Mononuclear cell (primary cell): ENCODE measurements around the gene ADAMTS3. TPM values are rescaled to one million over a fixed set of nuclear protein-coding genes. Genes with fewer than 3 reads are reported as not detected.

Experiments used
- H3K27me3 ChIP-seq: 2 replicates; pipeline ENCODE4 v1.6.0; 2011; ENCODE audit warnings: low read length, control low read depth; ENCODE audit not compliant: insufficient read depth
- H3K4me1 ChIP-seq: 2 replicates; pipeline ENCODE4 v1.5.1; 2011; ENCODE audit warnings: mild to moderate bottlenecking, low read length, control low read depth; ENCODE audit not compliant: insufficient read depth
- H3K4me3 ChIP-seq: 2 replicates; pipeline ENCODE4 v1.5.1; 2011; ENCODE audit warnings: mild to moderate bottlenecking, low read length, moderate library complexity
- H3K9me3 ChIP-seq: 2 replicates; pipeline ENCODE4 v1.5.1; 2011; ENCODE audit warnings: low read depth, mild to moderate bottlenecking, control low read depth, low read length
- total RNA-seq: library from RNA; depleted of rRNA; stranded (reverse); fragments of >200 nt; gene quantifications from one replicate; pipeline ENCODE4 v1.2.3, GENCODE V29; 2012

Gene ADAMTS3
- total RNA-seq, 1 donor: not detected

DNA sequence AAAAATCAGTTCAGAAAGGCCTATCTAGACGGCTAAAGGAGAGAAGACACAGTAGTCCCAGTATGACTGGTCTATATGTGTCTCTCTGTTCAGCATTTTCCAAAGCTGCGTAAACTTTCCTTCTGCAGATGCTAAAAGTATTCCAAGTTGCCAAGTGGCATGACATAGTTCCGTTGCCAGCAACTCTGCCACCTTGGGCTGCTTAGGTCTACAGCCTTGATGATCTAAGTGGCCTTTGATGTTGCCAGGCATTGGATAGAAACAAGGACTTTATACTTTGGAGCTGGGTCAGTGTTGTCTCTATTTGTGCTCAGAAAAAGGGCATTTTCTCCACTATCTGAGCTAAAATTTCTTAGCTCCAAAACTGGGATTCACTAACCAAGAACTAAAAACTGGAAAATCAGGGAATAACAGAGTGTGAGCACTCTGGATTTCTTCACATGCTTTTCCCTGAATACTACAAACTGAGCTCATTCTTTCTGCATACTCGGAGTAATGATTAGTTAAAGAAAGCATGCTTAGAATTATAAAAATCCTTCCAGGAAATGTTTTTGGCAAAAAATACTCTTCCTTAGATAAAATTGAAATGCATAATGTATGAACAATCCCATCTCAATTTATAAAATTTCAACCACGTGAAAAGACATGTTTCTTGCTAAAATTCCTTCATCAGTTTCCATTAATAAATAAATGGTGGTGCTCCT is 191.4 kb downstream of the ADAMTS3 start:
- Histone ChIP-seq H3K4me1 (no peaks in the 10 kb centered on the region), H3K4me3 (no peak overlapping the region), H3K27me3 (no peaks in the 10 kb centered on the region), H3K9me3 (no peaks in the 10 kb centered on the region)

DNA sequence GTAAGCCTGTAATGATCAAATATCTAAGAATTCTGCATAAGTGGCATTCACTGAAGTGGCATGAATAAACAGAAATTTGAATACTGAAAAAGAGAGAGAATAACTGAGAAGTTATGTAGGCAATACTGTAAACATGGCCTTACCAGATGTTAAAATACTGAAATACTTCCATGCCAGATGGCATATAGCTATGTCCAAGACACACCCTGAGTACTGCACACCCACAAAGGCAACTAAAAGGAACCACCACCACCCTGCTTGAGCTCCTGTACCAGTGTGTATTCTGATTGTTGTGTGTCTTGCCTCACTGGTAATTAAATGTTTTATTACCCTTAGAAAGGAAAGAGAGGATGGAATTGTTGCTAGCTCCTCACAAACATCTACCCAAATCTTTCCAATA is 192.1 kb downstream of the ADAMTS3 start:
- Histone ChIP-seq H3K27me3 (no peaks in the 10 kb centered on the region), H3K9me3 (no peaks in the 10 kb centered on the region), H3K4me1 (no peaks in the 10 kb centered on the region), H3K4me3 (no peak overlapping the region)

- H3K4me1 ChIP-seq: no peaks in the 10 kb centered on the region
- no peak overlapping the region for H3K4me3 ChIP-seq
- H3K27me3 ChIP-seq: no peaks in the 10 kb centered on the region
- H3K9me3 ChIP-seq: no peaks in the 10 kb centered on the region
Measured at GRCh38 chr4:72375073-72375736, 193.8 kb downstream of the ADAMTS3 start.

GRCh38 chr4:72374159-72374558 is 194.9 kb downstream of the ADAMTS3 start:
- H3K27me3 ChIP-seq: no peaks in the 10 kb centered on the region
- H3K4me3 ChIP-seq: no peak overlapping the region
- no peaks in the 10 kb centered on the region for H3K4me1 ChIP-seq
- H3K9me3 ChIP-seq: no peaks in the 10 kb centered on the region

DNA sequence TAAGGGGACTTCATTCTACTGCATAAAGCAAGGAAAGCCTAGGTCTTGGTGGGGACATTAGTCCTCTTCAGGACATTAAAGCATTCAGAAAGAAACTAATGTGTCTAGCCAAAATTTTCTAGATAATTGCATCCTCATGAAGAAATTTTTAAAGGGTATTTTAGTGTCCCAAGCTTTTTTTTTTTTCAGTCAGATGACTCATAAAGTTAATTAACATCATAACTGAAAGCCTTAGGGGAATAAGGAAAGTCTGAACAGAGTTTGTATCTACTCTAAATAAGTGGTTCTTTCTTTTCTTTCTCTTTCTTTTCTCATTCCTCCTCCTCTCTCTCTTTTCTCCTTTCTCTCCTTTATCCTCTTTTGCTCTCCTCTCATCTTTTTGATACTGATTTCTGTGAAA is 202.4 kb downstream of the ADAMTS3 start:
- no peak overlapping the region for H3K4me3 ChIP-seq
- H3K4me1 ChIP-seq: no peaks in the 10 kb centered on the region
- H3K27me3 ChIP-seq: no peaks in the 10 kb centered on the region

GRCh38 chr4:72365981-72366380 is 203.0 kb downstream of the ADAMTS3 start:
- no peak overlapping the region for H3K4me3 ChIP-seq
- no peaks in the 10 kb centered on the region for H3K27me3 ChIP-seq
- H3K4me1 ChIP-seq: no peaks in the 10 kb centered on the region
- H3K9me3 ChIP-seq: no peaks in the 10 kb centered on the region

More for the DNA sequence above, 202.4 kb downstream of the ADAMTS3 start:
- H3K9me3 ChIP-seq: no peaks in the 10 kb centered on the region

GRCh38 chr4:72365016-72365415 is 204.0 kb downstream of the ADAMTS3 start:
- Histone ChIP-seq H3K4me1 (no peaks in the 10 kb centered on the region), H3K9me3 (no peaks in the 10 kb centered on the region), H3K27me3 (no peaks in the 10 kb centered on the region), H3K4me3 (no peak overlapping the region)

GRCh38 chr4:72360075-72360474 is 208.9 kb downstream of the ADAMTS3 start:
- Histone ChIP-seq H3K4me3 (no peak overlapping the region), H3K27me3 (no peaks in the 10 kb centered on the region), H3K9me3 (no peaks in the 10 kb centered on the region), H3K4me1 (no peaks in the 10 kb centered on the region)

DNA sequence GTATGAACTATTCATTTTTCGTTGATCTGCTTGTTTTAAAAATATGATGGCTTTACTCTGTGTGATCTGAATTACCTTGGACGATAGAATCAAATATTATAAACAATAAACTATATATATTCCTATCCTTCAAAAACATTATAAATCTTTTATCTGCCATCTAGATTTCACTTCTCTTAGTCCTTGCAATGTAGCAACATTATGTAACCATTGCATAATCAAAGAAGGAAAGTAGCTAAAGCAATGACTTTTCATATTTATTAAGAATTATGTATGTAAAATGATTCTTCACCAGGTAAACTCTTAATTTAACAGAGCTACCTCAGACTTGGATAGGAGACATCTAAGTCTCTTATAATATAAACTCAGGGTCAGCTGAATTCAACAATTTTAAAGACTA is 210.5 kb downstream of the ADAMTS3 start:
- H3K4me3 ChIP-seq: no peak overlapping the region
- no peaks in the 10 kb centered on the region for H3K4me1 ChIP-seq
- H3K27me3 ChIP-seq: no peaks in the 10 kb centered on the region
- H3K9me3 ChIP-seq: no peaks in the 10 kb centered on the region

- Histone ChIP-seq H3K27me3 (no peaks in the 10 kb centered on the region), H3K9me3 (no peaks in the 10 kb centered on the region), H3K4me1 (no peaks in the 10 kb centered on the region), H3K4me3 (no peak overlapping the region)
Measured at GRCh38 chr4:72357908-72358307, 211.1 kb downstream of the ADAMTS3 start.

- H3K4me3 ChIP-seq: no peak overlapping the region
- H3K27me3 ChIP-seq: no peaks in the 10 kb centered on the region
Measured at GRCh38 chr4:72352711-72353110, 216.3 kb downstream of the ADAMTS3 start.

GRCh38 chr4:72351521-72351920 is 217.5 kb downstream of the ADAMTS3 start:
- Histone ChIP-seq H3K27me3 (no peaks in the 10 kb centered on the region), H3K4me3 (no peak overlapping the region), H3K4me1 (no peaks in the 10 kb centered on the region), H3K9me3 (no peaks in the 10 kb centered on the region)

More at GRCh38 chr4:72352711-72353110, 216.3 kb downstream of the ADAMTS3 start:
- H3K4me1 ChIP-seq: no peaks in the 10 kb centered on the region
- no peaks in the 10 kb centered on the region for H3K9me3 ChIP-seq

- H3K27me3 ChIP-seq: no peaks in the 10 kb centered on the region
- no peak overlapping the region for H3K4me3 ChIP-seq
- H3K4me1 ChIP-seq: no peaks in the 10 kb centered on the region
Measured at GRCh38 chr4:72348701-72349100, 220.3 kb downstream of the ADAMTS3 start.

GRCh38 chr4:72344418-72344817 is 224.6 kb downstream of the ADAMTS3 start:
- Histone ChIP-seq H3K4me1 (no peaks in the 10 kb centered on the region), H3K27me3 (no peaks in the 10 kb centered on the region), H3K9me3 (no peaks in the 10 kb centered on the region), H3K4me3 (no peak overlapping the region)

More at GRCh38 chr4:72348701-72349100, 220.3 kb downstream of the ADAMTS3 start:
- no peaks in the 10 kb centered on the region for H3K9me3 ChIP-seq

DNA sequence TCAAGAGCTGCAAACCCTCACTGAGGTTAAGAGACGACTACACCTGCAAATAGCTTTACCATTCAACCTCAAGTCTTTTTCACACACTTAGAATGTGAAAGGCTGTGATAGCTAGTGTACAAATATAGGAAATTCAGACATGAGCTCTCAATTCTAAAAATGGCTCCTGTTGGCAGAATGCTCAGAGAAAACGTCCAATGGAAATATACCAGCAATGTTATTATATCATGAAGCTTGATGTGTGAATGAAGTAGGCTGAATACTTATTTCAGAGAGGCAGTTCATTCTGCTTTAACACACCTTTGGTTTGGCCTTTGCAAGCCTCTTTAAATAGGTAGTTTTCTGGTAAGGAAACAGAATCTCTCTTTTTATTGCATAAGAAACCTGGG is 227.6 kb downstream of the ADAMTS3 start:
- H3K27me3 ChIP-seq: no peaks in the 10 kb centered on the region
- no peaks in the 10 kb centered on the region for H3K4me1 ChIP-seq
- H3K4me3 ChIP-seq: no peak overlapping the region
- H3K9me3 ChIP-seq: no peaks in the 10 kb centered on the region
